RWPE2 (cell line): ENCODE results near the gene SOAT2.

Source experiments
- ATAC-seq: fragments of 200-7000 bp; cut with Tn5 transposase; 3 replicates; pipeline ENCODE4 v1.9.1; 2021; ENCODE audit warnings: low read depth
- DNase-seq: peaks from one replicate; pipeline ENCODE4 v3.0.0-alpha.2; 2020; ENCODE audit warnings: low spot score
- H3K27ac ChIP-seq: fragments of 450-650 bp; 2 replicates; pipeline ENCODE4 v1.5.1; 2017; ENCODE audit warnings: mild to moderate bottlenecking; ENCODE audit not compliant: poor library complexity, severe bottlenecking
- H3K27me3 ChIP-seq: fragments of 250-450 bp; sonication (Bioruptor Pico); 2 replicates; pipeline ENCODE4 v1.5.1; 2021; ENCODE audit warnings: mild to moderate bottlenecking, moderate library complexity; ENCODE audit not compliant: insufficient read depth, poor library complexity, severe bottlenecking
- H3K36me3 ChIP-seq: fragments of 250-450 bp; sonication (Bioruptor Pico); 2 replicates; pipeline ENCODE4 v1.5.1; 2020; ENCODE audit warnings: low read depth, mild to moderate bottlenecking, moderate library complexity
- H3K4me1 ChIP-seq: fragments of 250-450 bp; sonication (Bioruptor Pico); 2 replicates; pipeline ENCODE4 v1.5.1; 2021; ENCODE audit warnings: mild to moderate bottlenecking, moderate library complexity; ENCODE audit not compliant: insufficient read depth, poor library complexity, severe bottlenecking
- H3K4me3 ChIP-seq: fragments of 250-450 bp; sonication (Bioruptor Pico); 2 replicates; pipeline ENCODE4 v1.5.1; 2021; ENCODE audit warnings: mild to moderate bottlenecking, moderate library complexity; ENCODE audit not compliant: severe bottlenecking
- H3K9me3 ChIP-seq: fragments of 250-450 bp; sonication (Bioruptor Pico); 2 replicates; pipeline ENCODE4 v1.5.1; 2021; ENCODE audit warnings: mild to moderate bottlenecking, moderate library complexity; ENCODE audit not compliant: severe bottlenecking
- TF ChIP-seq, protein P1 (sequence below): fragments of 450-650 bp; IDR thresholded peaks from one replicate; pipeline ENCODE4 v1.5.1; 2017; ENCODE audit warnings: mild to moderate bottlenecking, moderate library complexity; ENCODE audit not compliant: poor library complexity, severe bottlenecking

Gene SOAT2

DNA sequence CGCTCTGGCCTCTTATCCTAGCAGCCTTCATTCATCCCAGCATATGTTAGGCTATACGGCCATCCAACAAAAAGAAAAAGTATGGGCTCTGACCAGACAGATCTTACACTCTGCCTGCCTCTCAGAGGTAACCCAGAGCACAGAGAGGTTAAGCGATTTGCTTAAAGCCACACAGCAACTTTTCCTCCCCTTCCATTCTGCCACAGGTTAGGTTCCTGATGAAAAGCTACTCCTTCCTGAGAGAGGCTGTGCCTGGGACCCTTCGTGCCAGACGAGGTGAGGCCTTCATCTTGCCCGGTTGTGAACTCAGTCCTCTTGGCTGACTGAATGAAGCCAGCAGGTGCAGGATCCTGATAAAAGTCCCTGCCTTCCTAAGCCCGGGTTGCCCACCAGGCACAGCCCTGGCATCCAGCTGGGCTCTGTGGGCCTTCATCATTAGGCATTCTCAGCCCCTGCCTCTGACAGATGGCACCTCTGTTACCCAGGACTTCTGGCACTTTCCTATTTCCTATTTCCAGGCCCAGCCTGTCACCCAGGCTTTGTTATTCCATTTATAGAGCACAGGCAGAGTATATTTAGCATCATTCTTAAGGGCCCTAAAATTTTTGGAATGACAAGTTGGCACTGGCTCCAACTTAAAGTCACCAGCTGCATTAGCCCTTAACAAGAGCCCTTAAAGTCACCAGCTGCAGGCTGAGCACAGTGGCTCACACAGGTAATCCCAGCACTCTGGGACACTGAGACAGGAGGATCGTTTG lies 12.8 kb downstream of the SOAT2 start:
- Histone ChIP-seq H3K4me3 (no peak overlapping the region), H3K9me3 (no peaks in the 10 kb centered on the region), H3K27me3 (no peaks in the 10 kb centered on the region), H3K4me1 (no peaks in the 10 kb centered on the region), H3K36me3 (no peaks in the 10 kb centered on the region), H3K27ac (no peak overlapping the region)
- TF ChIP-seq, protein P1, sequence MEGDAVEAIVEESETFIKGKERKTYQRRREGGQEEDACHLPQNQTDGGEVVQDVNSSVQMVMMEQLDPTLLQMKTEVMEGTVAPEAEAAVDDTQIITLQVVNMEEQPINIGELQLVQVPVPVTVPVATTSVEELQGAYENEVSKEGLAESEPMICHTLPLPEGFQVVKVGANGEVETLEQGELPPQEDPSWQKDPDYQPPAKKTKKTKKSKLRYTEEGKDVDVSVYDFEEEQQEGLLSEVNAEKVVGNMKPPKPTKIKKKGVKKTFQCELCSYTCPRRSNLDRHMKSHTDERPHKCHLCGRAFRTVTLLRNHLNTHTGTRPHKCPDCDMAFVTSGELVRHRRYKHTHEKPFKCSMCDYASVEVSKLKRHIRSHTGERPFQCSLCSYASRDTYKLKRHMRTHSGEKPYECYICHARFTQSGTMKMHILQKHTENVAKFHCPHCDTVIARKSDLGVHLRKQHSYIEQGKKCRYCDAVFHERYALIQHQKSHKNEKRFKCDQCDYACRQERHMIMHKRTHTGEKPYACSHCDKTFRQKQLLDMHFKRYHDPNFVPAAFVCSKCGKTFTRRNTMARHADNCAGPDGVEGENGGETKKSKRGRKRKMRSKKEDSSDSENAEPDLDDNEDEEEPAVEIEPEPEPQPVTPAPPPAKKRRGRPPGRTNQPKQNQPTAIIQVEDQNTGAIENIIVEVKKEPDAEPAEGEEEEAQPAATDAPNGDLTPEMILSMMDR: no peak
- ATAC-seq (no peak), DNase-seq (no peak)

GRCh38 chr12:53118751-53119300 lies 15.5 kb downstream of the SOAT2 start:
- H3K4me1 ChIP-seq: no peaks in the 10 kb centered on the region
- H3K9me3 ChIP-seq: no peaks in the 10 kb centered on the region
- TF ChIP-seq, protein P1: no peak
- no peak overlapping the region for H3K4me3 ChIP-seq
- no peaks in the 10 kb centered on the region for H3K27me3 ChIP-seq
- H3K27ac ChIP-seq: no peak overlapping the region
- DNase-seq: no peak
- ATAC-seq: no peak
- H3K36me3 ChIP-seq: no peaks in the 10 kb centered on the region

DNA sequence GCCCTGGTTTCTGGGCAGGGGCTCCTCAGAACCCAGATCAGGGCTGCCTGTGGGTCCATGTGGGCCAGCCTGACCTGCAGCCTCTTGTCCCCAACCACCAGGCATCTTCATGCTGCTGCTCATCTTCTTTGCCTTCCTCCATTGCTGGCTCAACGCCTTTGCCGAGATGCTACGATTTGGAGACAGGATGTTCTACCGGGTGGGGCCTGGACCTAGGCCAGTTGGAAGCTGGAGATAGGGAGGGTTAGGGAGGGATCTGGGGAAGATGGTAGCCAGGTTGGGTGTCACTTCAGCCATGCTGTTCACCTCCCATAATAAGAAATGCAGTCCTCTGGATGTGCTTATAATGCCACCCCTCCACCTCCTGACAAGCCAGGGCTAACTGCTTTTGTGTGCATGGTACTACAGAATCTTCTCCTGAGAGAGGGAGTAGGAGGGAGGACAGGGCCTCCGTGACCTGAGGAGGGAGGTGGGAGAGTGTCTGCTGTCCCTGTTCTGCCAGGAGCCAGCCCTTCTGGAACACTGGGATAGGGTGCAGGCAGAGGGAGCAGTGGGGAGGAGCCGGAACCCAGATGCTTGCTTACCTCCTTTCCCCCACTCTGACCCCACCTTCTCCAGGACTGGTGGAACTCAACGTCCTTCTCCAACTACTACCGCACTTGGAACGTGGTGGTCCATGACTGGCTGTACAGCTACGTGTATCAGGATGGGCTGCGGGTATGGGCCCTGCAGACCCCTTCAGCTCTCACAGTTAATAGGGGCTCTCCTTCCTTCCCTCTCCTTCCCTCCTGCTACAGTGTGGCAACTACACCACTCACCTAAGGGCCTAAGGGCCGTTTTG lies 17.6 kb downstream of the SOAT2 start:
- Histone ChIP-seq H3K27ac (no peak overlapping the region), H3K9me3 (no peaks in the 10 kb centered on the region), H3K4me1 (no peaks in the 10 kb centered on the region), H3K27me3 (no peaks in the 10 kb centered on the region), H3K4me3 (no peak overlapping the region), H3K36me3 (no peaks in the 10 kb centered on the region)
- no peak for ATAC-seq
- no peak for DNase-seq
- TF ChIP-seq, protein P1: no peak

DNA sequence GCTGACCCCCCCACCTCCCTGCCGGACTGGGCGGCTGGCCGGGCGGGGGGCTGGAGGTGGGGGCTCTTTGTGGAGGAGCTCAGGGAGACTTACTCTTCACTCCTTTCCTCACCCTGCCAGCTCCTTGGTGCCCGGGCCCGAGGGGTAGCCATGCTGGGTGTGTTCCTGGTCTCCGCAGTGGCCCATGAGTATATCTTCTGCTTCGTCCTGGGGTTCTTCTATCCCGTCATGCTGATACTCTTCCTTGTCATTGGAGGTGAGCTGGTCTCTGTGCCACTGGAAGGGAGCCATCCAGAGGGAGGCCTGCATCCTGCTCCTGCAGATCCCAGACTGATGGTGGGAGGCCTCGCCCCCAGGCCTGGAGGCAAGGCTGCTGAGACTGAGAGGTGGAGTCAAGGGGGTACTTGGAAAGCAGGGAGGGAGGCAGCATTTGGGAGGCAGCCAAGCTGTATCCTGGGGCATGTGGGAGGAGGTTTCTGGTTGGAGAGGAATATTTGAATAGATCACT lies 19.7 kb downstream of the SOAT2 start:
- Histone ChIP-seq H3K4me3 (no peak overlapping the region), H3K27ac (no peak overlapping the region), H3K27me3 (no peaks in the 10 kb centered on the region), H3K9me3 (no peaks in the 10 kb centered on the region), H3K36me3 (no peaks in the 10 kb centered on the region), H3K4me1 (no peaks in the 10 kb centered on the region)
- TF ChIP-seq, protein P1: no peak
- DNase-seq (no peak), ATAC-seq (no peak)
